Naive B cell (primary cell): Measurements from ENCODE around the gene IL1B. TPM values are rescaled to one million over a fixed set of nuclear protein-coding genes. Genes with fewer than 3 reads are reported as not detected.

Experiments used
- ATAC-seq, 2 donors: fragments of 150-1000 bp; cut with Tn5 transposase; 2 replicates each; pipeline ENCODE4 v1.10.0; 2021; ENCODE audit warnings: low read depth in 2 of 2, mild to moderate bottlenecking in 2 of 2, moderate library complexity in 2 of 2
- DNase-seq: peaks from one replicate; pipeline ENCODE4 v3.0.0; 2022
- H3K27ac Mint-ChIP-seq, 6 donors: one replicate each; pipeline ENCODE4 v1.8.0; 2020 to 2022; ENCODE audit warnings: mild to moderate bottlenecking in 6 of 6, mixed read lengths in 6 of 6, moderate library complexity in 5 of 6, inconsistent platforms in 2 of 6
- H3K27me3 Mint-ChIP-seq, 3 donors: one replicate each; pipeline ENCODE4 v1.8.0; 2021 to 2022; ENCODE audit warnings: mixed read lengths in 3 of 3, mild to moderate bottlenecking in 1 of 3
- H3K36me3 Mint-ChIP-seq, 2 donors: one replicate each; pipeline ENCODE4 v1.8.0; 2020 to 2022; ENCODE audit warnings: mixed read lengths in 2 of 2, inconsistent platforms in 1 of 2, mild to moderate bottlenecking in 1 of 2
- H3K4me1 Mint-ChIP-seq, 3 donors: one replicate each; pipeline ENCODE4 v1.8.0; 2020 to 2022; ENCODE audit warnings: mixed read lengths in 3 of 3, inconsistent platforms in 1 of 3, mild to moderate bottlenecking in 1 of 3, moderate library complexity in 1 of 3
- H3K4me3 Mint-ChIP-seq, 8 donors: one replicate each; pipeline ENCODE4 v1.8.0; 2020 to 2022; ENCODE audit warnings: mild to moderate bottlenecking in 8 of 8, mixed read lengths in 8 of 8, moderate library complexity in 8 of 8, inconsistent platforms in 2 of 8
- H3K9me3 Mint-ChIP-seq, 7 donors: one replicate each; pipeline ENCODE4 v1.8.0; 2020 to 2022; ENCODE audit warnings: mixed read lengths in 7 of 7, mild to moderate bottlenecking in 5 of 7, inconsistent platforms in 2 of 7, moderate library complexity in 1 of 7
- polyA plus RNA-seq, 6 donors: library from polyadenylated mRNA; unstranded; fragments of 300-500 nt; fragmentation: Illumina TruSeq; gene quantifications; one replicate each; pipeline ENCODE4 v1.2.3, GENCODE V29; 2021; ENCODE audit warnings: low read depth in 6 of 6

IL1B gene
- polyA plus RNA-seq, 6 donors from 2014 or later: 0.35 to 0.37 TPM; not detected in 4

GRCh38 chr2:112818094-112818902 is 18.3 kb downstream of the IL1B start:
- Mint-ChIP-seq H3K4me1 (peaks cover 0 to 3% (median 0%) of the 10 kb centered on the region in 3 donors), H3K27me3 (peaks cover 0 to 3% (median 0%) of the 10 kb centered on the region in 3 donors), H3K9me3 (peaks cover 0 to 1% (median 0%) of the 10 kb centered on the region in 7 donors), H3K4me3 (no peak overlapping the region), H3K36me3 (no peaks in the 10 kb centered on the region), H3K27ac (peak overlapping the region in 1 of 6 donors; percentile 47)
- ATAC-seq (no peak), DNase-seq (no peak)

- H3K27ac Mint-ChIP-seq: no peak overlapping the region
- no peak for DNase-seq
- H3K27me3 Mint-ChIP-seq: no peaks in the 10 kb centered on the region
- H3K36me3 Mint-ChIP-seq: no peaks in the 10 kb centered on the region
- no peak overlapping the region for H3K4me3 Mint-ChIP-seq
- no peak for ATAC-seq
- H3K9me3 Mint-ChIP-seq: peaks cover 0 to under 1% (median 0%) of the 10 kb centered on the region in 7 donors
- peaks cover 3 to 8% (median 3%) of the 10 kb centered on the region in 3 donors for H3K4me1 Mint-ChIP-seq
Observed at GRCh38 chr2:112817082-112817689, 19.4 kb downstream of the IL1B start.

GRCh38 chr2:112814278-112814677 is 22.3 kb downstream of the IL1B start:
- ATAC-seq (no peak), DNase-seq (no peak)
- Mint-ChIP-seq H3K4me1 (peaks cover 12 to 18% (median 13%) of the 10 kb centered on the region in 3 donors), H3K27ac (peak overlapping the region in 1 of 6 donors; percentile 9), H3K4me3 (no peak overlapping the region), H3K36me3 (no peaks in the 10 kb centered on the region), H3K27me3 (no peaks in the 10 kb centered on the region), H3K9me3 (peaks cover 0 to 5% (median 3%) of the 10 kb centered on the region in 7 donors)

GRCh38 chr2:112813280-112813966 is 23.2 kb downstream of the IL1B start:
- H3K9me3 Mint-ChIP-seq: peaks cover 2 to 8% (median 4%) of the 10 kb centered on the region in 7 donors
- no peak overlapping the region for H3K27ac Mint-ChIP-seq
- peaks cover 12 to 18% (median 13%) of the 10 kb centered on the region in 3 donors for H3K4me1 Mint-ChIP-seq

GRCh38 chr2:112812318-112813267 is 24.0 kb downstream of the IL1B start:
- peaks cover 12 to 18% (median 13%) of the 10 kb centered on the region in 3 donors for H3K4me1 Mint-ChIP-seq
- peaks cover 4 to 11% (median 6%) of the 10 kb centered on the region in 7 donors for H3K9me3 Mint-ChIP-seq
- peaks cover 0 to 4% of the 10 kb centered on the region in 2 donors for H3K36me3 Mint-ChIP-seq
- no peaks in the 10 kb centered on the region for H3K27me3 Mint-ChIP-seq
- peak overlapping the region in 2 of 6 donors; percentile 2 to 26 for H3K27ac Mint-ChIP-seq
- no peak for DNase-seq
- H3K4me3 Mint-ChIP-seq: no peak overlapping the region
- ATAC-seq: no peak

More at GRCh38 chr2:112813280-112813966, 23.2 kb downstream of the IL1B start:
- no peaks in the 10 kb centered on the region for H3K36me3 Mint-ChIP-seq
- no peaks in the 10 kb centered on the region for H3K27me3 Mint-ChIP-seq
- DNase-seq (no peak), ATAC-seq (no peak)
- H3K4me3 Mint-ChIP-seq: no peak overlapping the region

GRCh38 chr2:112811841-112812306 is 24.7 kb downstream of the IL1B start:
- DNase-seq (no peak), ATAC-seq (no peak)
- peak overlapping the region in 1 of 6 donors; percentile 54 for H3K27ac Mint-ChIP-seq
- no peaks in the 10 kb centered on the region for H3K27me3 Mint-ChIP-seq
- no peak overlapping the region for H3K4me3 Mint-ChIP-seq
- H3K4me1 Mint-ChIP-seq: peaks cover 12 to 18% (median 13%) of the 10 kb centered on the region in 3 donors
- peaks cover 4 to 17% (median 11%) of the 10 kb centered on the region in 7 donors for H3K9me3 Mint-ChIP-seq
- H3K36me3 Mint-ChIP-seq: peaks cover 0 to 9% of the 10 kb centered on the region in 2 donors

GRCh38 chr2:112811276-112811831 is 25.2 kb downstream of the IL1B start:
- ATAC-seq (no peak), DNase-seq (no peak)
- peaks cover 4 to 17% (median 11%) of the 10 kb centered on the region in 7 donors for H3K9me3 Mint-ChIP-seq
- H3K4me1 Mint-ChIP-seq: peaks cover 12 to 18% (median 13%) of the 10 kb centered on the region in 3 donors
- peaks cover 0 to 9% of the 10 kb centered on the region in 2 donors for H3K36me3 Mint-ChIP-seq
- peak overlapping the region in 3 of 6 donors; percentile 54 to 63 (median 60) for H3K27ac Mint-ChIP-seq
- no peak overlapping the region for H3K4me3 Mint-ChIP-seq
- H3K27me3 Mint-ChIP-seq: no peaks in the 10 kb centered on the region

GRCh38 chr2:112809112-112809511 is 27.5 kb downstream of the IL1B start:
- peaks cover 4 to 17% (median 11%) of the 10 kb centered on the region in 7 donors for H3K9me3 Mint-ChIP-seq
- H3K27me3 Mint-ChIP-seq: no peaks in the 10 kb centered on the region
- H3K36me3 Mint-ChIP-seq: peaks cover 0 to 9% of the 10 kb centered on the region in 2 donors
- H3K4me1 Mint-ChIP-seq: peaks cover 12 to 18% (median 18%) of the 10 kb centered on the region in 3 donors
- ATAC-seq (no peak), DNase-seq (no peak)
- H3K27ac Mint-ChIP-seq: no peak overlapping the region
- no peak overlapping the region for H3K4me3 Mint-ChIP-seq

- peaks cover 0 to 9% of the 10 kb centered on the region in 2 donors for H3K36me3 Mint-ChIP-seq
Observed at GRCh38 chr2:112807233-112807807, 29.3 kb downstream of the IL1B start.

GRCh38 chr2:112805542-112805941 is 31.0 kb downstream of the IL1B start:
- no peak overlapping the region for H3K27ac Mint-ChIP-seq
- ATAC-seq: peak in 1 of 2 donors; percentile 54

More at GRCh38 chr2:112807233-112807807, 29.3 kb downstream of the IL1B start:
- Mint-ChIP-seq H3K27ac (no peak overlapping the region), H3K9me3 (peaks cover 4 to 17% (median 11%) of the 10 kb centered on the region in 7 donors), H3K4me1 (peaks cover 11 to 16% (median 13%) of the 10 kb centered on the region in 3 donors), H3K4me3 (no peak overlapping the region), H3K27me3 (no peaks in the 10 kb centered on the region)
- ATAC-seq: no peak
- DNase-seq: no peak

GRCh38 chr2:112803691-112804521 is 32.7 kb downstream of the IL1B start:
- no peaks in the 10 kb centered on the region for H3K27me3 Mint-ChIP-seq
- peaks cover 0 to 9% of the 10 kb centered on the region in 2 donors for H3K36me3 Mint-ChIP-seq
- peaks cover 0 to 10% (median 0%) of the 10 kb centered on the region in 3 donors for H3K4me1 Mint-ChIP-seq
- no peak for ATAC-seq
- no peak overlapping the region for H3K27ac Mint-ChIP-seq
- H3K9me3 Mint-ChIP-seq: peaks cover 4 to 18% (median 10%) of the 10 kb centered on the region in 7 donors
- H3K4me3 Mint-ChIP-seq: no peak overlapping the region
- DNase-seq: no peak

More at GRCh38 chr2:112805542-112805941, 31.0 kb downstream of the IL1B start:
- Mint-ChIP-seq H3K36me3 (peaks cover 0 to 9% of the 10 kb centered on the region in 2 donors), H3K4me3 (peak overlapping the region in 1 of 8 donors; percentile 6), H3K27me3 (no peaks in the 10 kb centered on the region), H3K4me1 (peaks cover 0 to 4% (median 0%) of the 10 kb centered on the region in 3 donors), H3K9me3 (peaks cover 5 to 18% (median 11%) of the 10 kb centered on the region in 7 donors)
- no peak for DNase-seq
